K562 (cell line): Measurements from ENCODE around the gene PPA1. TPM values are rescaled to one million over a fixed set of nuclear protein-coding genes. Genes with fewer than 3 reads are reported as not detected.

Experiments used
- BCOR ChIP-seq: fragments of 450-650 bp; IDR thresholded peaks from 2 replicates; pipeline ENCODE4 v1.6.1; 2016
- CTBP1 ChIP-seq: fragments of 450-650 bp; IDR thresholded peaks from 2 replicates; pipeline ENCODE4 v1.6.1; 2016; ENCODE audit warnings: borderline replicate concordance
- FOXJ3 ChIP-seq: sonication (generic); formaldehyde crosslinking; IDR thresholded peaks from 2 replicates; pipeline ENCODE4 v1.4.0; 2020; ENCODE audit warnings: mild to moderate bottlenecking, missing genetic modification reagents
- GABPB1 ChIP-seq: sonication (generic); formaldehyde crosslinking; IDR thresholded peaks from 2 replicates; pipeline ENCODE4 v1.8.0; 2022; ENCODE audit warnings: mild to moderate bottlenecking, missing genetic modification reagents
- PHB2 ChIP-seq: fragments of 450-650 bp; IDR thresholded peaks from 2 replicates; pipeline ENCODE4 v1.6.1; 2017; ENCODE audit warnings: low read depth
- THAP12 ChIP-seq: fragments of 250-450 bp; sonication (Bioruptor Pico); IDR thresholded peaks from 2 replicates; pipeline ENCODE4 v1.9.0; 2021; ENCODE audit warnings: mild to moderate bottlenecking, inconsistent platforms
- YY1 ChIP-seq, 3 experiments: IDR thresholded peaks; 2 replicates each; pipeline ENCODE4 v1.6.1; 2011; ENCODE audit warnings: low read length in 2 of 3, mild to moderate bottlenecking in 2 of 3, moderate library complexity in 2 of 3, borderline replicate concordance in 1 of 3, control low read depth in 1 of 3, low read depth in 1 of 3; ENCODE audit not compliant: insufficient read depth in 3 of 3, insufficient replicate concordance in 2 of 3, control insufficient read depth in 1 of 3, insufficient read length in 1 of 3; ENCODE audit errors: extremely low read depth in 1 of 3
- ZBTB11 ChIP-seq, 3 experiments: fragments of 200-800 bp in 1 of 3; fragments of 250-450 bp in 1 of 3; fragments of 450-650 bp in 1 of 3; sonication (Bioruptor Pico) in 1 of 3; sonication (Bioruptor generic) in 1 of 3; formaldehyde crosslinking in 1 of 3; IDR thresholded peaks; 2 replicates each; pipeline versions ENCODE4 v1.6.1 to v1.8.0; 2016 to 2022; ENCODE audit warnings: mild to moderate bottlenecking in 2 of 3, missing genetic modification characterization in 2 of 3, missing compliant biosample characterization in 1 of 3, moderate library complexity in 1 of 3
- ZBTB40 ChIP-seq, 2 experiments: fragments of 450-650 bp in 1 of 2; sonication (generic) in 1 of 2; formaldehyde crosslinking in 1 of 2; IDR thresholded peaks; 2 replicates each; pipeline versions ENCODE4 v1.7.1 to v1.9.0; 2016 to 2022; ENCODE audit warnings: inconsistent platforms in 1 of 2, mild to moderate bottlenecking in 1 of 2, missing genetic modification reagents in 1 of 2
- ZFP30 ChIP-seq: fragments of 250-450 bp; sonication (Bioruptor Pico); IDR thresholded peaks from 2 replicates; pipeline ENCODE4 v1.8.0; 2022; ENCODE audit warnings: moderate library complexity, mild to moderate bottlenecking, inconsistent platforms, borderline replicate concordance
- polyA plus RNA-seq, 8 experiments: library from polyadenylated mRNA; depleted of rRNA in 4 of 8; stranded (reverse) in 5 of 8; unstranded in 3 of 8; fragments of >200 nt; fragmentation: Nextera tagmentation in 2 of 8; fragmentation: Illumina TruSeq in 1 of 8; extraction: Ambion mirVana in 2 of 8; extraction: Trizol in 1 of 8; gene quantifications; 2 replicates each; pipeline versions ENCODE4 v1.2.1 to v1.2.3, GENCODE V29; 2011 to 2014; ENCODE audit warnings: inconsistent platforms in 1 of 8, missing spikeins in 1 of 8
- total RNA-seq, 7 experiments: library from RNA; depleted of rRNA in 6 of 7; stranded (reverse); fragments of >200 nt in 6 of 7; fragmentation: Illumina TruSeq in 2 of 7; extraction: Trizol in 2 of 7; gene quantifications; 2 replicates each; pipeline versions ENCODE4 v1.2.1 to v1.2.3, GENCODE V29; 2011 to 2021; ENCODE audit warnings: low replicate concordance in 1 of 7

Gene PPA1
- total and polyA plus RNA-seq, 9 of the 15 experiments (the other 6 are each of a cell fraction or from before 2014, with no cell fraction given): 301 to 635 (median 471) TPM

GRCh38 chr10:70174058-70174741 lies 59.0 kb downstream of the PPA1 start (continued):
- peak in 1 of 3 experiments; percentile 68; a peak in 2 of 6 replicates for TF ChIP-seq ZBTB11 (CRISPR knock-in tag; IDR thresholded peaks at IDR 0.05)
- TF ChIP-seq ZBTB40 (IDR thresholded peaks at IDR 0.05): peak; percentile 78
- no peak for TF ChIP-seq ZBTB40 (CRISPR knock-in tag; IDR thresholded peaks at IDR 0.05)
- peak; percentile 73 for TF ChIP-seq GABPB1
- TF ChIP-seq FOXJ3 (CRISPR knock-in tag): no peak
- TF ChIP-seq BCOR: peak; percentile 32; the same call in 1 of the 2 replicates
- TF ChIP-seq THAP12 (CRISPR knock-in tag): no peak
- no peak for TF ChIP-seq ZFP30
- TF ChIP-seq CTBP1: 0 out of 2 replicates have a peak, but pooled peaks have one; percentile 9
- no peak for TF ChIP-seq PHB2
- peak in 1 of 3 experiments; percentile 37 for TF ChIP-seq YY1 (IDR thresholded peaks at IDR 0.05; ENCODE audit: borderline replicate concordance in 1 of 3, control insufficient read depth in 1 of 3, extremely low read depth in 1 of 3, insufficient read depth in 3 of 3, insufficient read length in 1 of 3, insufficient replicate concordance in 2 of 3, low read depth in 1 of 3, low read length in 2 of 3)
